Islet precursor cell (in vitro differentiated cells): ENCODE results near the gene OGG1.

Experiments used
- DNase-seq: peaks from one replicate; pipeline ENCODE4 v3.0.0-alpha.2; 2018

OGG1 gene

DNA sequence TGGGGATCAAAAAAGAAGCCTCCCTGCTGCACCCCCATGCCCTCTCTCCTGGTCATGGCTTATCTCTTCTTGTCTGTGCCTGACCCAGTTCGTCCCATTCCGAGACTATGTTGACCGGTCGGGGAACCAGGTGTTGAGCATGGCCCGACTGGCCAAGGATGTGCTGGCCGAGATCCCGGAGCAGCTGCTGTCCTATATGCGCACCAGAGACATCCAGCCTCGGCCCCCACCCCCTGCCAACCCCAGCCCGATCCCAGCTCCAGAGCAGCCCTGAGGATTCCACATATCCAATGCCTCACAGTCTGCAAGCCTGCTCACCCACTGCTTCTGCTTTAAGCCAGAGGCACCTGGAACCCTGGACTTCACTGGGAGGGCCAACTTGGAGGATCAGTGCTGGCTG lies 20.3 kb upstream of the OGG1 start:
- DNase-seq: no peak

GRCh38 chr3:9730657-9731205 lies 19.0 kb upstream of the OGG1 start:
- no peak for DNase-seq

DNA sequence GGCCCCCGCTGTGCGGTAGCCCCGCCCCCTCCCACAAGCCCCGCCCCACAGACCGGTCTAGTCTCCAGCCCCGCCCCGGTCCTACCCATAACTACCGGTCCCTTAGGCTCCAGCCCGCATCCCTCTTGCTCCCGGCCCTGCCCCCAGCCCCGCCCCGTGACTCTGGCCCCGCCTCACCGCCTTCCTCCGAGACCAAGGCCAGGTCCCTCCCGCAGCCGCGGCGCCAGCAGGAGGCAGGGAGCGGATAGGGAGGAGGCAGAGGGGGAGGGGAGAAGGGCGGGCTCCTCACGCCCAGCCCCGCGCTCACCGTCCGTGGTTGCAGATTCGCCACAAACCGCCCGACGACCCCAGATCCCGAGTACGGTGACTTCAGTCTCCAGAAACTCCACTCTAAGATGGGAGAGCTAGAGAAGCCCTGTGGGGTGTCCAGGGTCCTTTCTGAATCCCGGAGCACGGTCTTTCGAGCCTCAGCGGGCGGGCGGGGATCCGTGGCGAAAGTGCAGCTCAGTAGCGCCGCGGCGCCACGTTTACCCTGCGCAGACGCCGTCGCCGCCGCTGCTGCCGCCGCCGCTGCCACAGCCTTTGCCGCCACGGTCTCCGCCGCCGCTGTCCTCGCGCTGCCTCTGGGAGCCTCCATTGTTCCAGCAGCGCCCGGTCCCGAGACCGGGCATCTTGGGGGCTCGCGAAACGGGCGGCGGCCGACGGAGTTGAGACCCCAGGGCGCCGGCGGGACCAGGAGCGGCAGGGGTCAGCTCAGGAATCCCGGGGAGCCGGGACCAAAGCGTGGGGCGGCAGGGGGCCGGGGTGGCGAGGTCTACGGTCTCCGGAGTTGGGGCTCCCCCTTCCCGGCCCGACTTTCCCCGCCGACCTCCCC lies 18.3 kb upstream of the OGG1 start, which contains the start of gene BRPF1:
Gene BRPF1 (plus strand): TSS at position 530 of the 874 bp plus-strand sequence. CDS start 2,406 bp downstream, outside the sequence.
- DNase-seq: peak; percentile 100

- DNase-seq: no peak
Measured at GRCh38 chr3:9732080-9732739, 17.5 kb upstream of the OGG1 start.

DNA sequence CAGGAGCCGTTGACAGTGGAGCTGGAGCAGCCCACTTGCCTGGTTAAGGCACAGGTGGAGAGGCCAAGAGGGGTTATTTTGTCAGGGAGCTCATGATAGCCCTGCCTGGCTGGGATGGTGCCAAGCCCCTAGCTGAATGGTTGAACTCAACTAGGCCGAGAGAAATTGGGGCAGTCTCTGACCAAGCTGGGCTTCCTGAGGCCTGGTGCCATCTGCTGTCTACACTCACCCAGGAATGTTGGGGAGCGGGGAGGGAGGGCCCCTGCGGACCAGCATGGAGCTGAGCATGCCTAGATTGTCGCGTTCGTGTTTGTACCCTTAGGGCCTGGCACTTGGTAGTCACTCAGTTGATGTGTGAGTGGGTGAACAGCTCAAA lies 17.0 kb upstream of the OGG1 start:
- DNase-seq: no peak

DNA sequence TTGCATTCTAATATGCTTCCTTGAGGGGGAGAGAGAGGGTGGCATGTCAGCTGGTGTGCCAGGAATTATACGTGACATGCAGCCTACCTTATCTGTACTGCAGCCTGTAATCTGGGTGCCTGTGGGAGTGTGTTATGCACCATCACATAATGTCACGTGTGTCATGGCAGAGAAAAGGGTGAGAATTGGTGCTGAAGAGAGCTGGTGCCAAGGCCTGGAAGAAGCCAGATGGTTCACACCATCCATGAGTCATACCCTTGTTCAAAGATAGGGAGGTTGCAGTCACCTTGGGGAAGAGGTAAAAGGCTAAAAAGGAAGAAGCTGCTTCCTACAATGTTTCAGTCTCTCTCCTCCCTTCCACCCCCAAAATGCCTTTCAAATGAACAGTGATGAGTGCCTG lies 12.9 kb upstream of the OGG1 start:
- no peak for DNase-seq

DNA sequence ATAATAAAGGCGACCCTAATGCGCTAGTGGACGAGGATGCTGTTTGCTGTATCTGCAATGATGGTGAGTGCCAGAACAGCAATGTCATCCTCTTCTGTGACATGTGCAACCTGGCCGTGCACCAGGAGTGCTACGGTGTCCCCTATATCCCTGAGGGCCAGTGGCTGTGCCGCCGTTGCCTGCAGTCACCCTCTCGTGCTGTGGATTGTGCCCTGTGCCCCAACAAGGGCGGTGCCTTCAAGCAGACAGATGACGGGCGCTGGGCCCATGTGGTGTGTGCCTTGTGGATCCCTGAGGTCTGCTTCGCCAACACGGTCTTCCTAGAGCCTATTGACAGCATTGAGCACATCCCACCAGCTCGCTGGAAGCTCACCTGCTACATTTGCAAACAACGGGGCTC lies 10.6 kb upstream of the OGG1 start:
- no peak for DNase-seq

DNA sequence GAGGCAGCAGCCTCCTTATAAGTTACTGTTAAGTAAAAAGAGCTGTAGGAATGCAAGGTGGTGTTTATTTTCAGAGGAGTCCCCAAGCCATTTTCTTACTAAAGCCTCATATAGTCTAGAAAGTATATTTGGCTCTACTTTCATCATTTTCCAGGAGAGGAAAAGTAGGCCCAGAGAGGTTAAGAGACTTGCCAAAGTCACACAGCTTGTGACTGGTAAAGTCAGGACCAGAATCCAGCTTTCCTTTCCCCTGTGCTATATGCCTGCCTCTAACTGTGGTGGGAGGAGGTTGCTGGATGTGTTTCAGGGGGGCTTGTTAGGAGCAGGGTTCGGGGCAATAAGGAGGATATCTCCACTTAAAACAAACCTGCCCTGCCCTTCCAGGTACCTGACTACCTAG lies 7.2 kb upstream of the OGG1 start:
- no peak for DNase-seq

GRCh38 chr3:9743548-9743947 lies 6.2 kb upstream of the OGG1 start:
- no peak for DNase-seq

- DNase-seq: no peak
Measured at GRCh38 chr3:9744162-9744561, 5.6 kb upstream of the OGG1 start.

DNA sequence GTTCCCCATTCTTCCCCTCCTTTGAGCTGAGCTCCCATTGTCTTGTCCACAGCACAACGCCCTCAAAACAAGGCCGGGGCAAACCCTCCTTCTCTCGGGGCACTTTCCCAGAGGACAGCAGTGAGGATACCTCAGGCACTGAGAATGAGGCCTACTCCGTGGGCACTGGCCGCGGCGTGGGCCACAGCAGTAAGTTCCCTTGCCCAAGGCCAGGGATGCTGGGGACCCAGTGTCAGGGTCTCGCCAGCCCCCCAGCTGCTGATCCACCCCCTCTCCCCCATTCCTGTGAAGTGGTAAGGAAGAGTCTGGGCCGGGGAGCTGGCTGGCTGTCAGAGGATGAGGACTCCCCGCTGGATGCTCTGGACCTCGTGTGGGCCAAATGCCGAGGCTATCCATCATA lies 4.2 kb upstream of the OGG1 start:
- no peak for DNase-seq

- DNase-seq: no peak
Measured at GRCh38 chr3:9746330-9746729, 3.4 kb upstream of the OGG1 start.

- peak; percentile 63 for DNase-seq
Measured at GRCh38 chr3:9747267-9747666, 2.5 kb upstream of the OGG1 start.

GRCh38 chr3:9748031-9748430 lies 1.7 kb upstream of the OGG1 start:
- no peak for DNase-seq

DNA sequence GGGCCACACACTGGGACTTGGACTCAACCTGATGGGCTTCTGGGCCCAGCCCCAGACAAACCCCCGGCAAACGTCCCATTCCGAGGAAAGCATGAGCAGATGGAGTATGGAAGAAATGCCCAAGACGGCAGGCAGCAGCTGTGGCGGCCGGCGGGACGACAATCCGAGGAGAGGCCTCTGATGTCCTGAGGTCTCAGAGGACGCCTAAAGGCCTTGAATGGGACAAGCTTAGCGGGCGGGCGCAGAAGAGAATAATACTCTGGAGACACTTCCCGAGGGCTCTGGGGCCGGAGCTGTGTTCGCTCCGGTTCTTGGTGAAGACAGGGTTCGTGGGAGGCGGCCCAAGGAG lies 482 bp upstream of the OGG1 start:
- DNase-seq: no peak

DNA sequence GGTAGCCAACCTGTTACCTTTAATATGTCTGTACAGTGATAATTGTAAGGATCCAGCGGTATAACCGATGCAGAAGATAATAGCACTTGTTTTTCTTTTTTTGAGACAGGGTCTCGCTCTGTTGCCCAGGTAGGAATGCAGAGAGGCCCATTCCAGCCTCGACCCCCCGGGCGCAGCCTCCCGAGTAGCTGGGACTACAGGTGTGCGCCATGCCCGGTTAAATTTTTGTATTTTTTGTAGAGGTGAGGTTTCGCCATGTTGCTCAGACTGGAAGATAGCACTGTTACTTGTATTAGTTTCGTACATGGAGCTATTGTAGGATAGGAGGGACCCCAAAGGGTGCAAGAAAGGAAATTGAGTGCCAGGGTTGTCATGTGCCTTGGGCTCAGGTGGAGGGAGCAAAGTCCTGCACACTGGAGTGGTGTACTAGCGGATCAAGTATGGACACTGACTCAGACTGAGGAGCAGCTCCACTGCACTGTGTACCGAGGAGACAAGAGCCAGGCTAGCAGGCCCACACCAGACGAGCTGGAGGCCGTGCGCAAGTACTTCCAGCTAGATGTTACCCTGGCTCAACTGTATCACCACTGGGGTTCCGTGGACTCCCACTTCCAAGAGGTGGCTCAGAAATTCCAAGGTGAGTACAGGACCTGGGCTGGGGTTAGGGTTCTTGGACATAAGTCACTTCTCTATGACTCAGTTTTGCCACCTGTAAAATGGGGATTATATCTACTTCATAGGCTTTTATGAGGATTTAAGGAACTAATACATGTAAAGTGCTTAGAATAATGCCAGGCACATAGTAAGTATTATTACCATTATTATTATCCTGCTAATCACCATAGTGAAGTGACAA lies 1.0 kb downstream of the OGG1 start:
- no peak for DNase-seq

- DNase-seq: no peak
Measured at GRCh38 chr3:9754678-9755077, 4.9 kb downstream of the OGG1 start.

GRCh38 chr3:9757427-9757826 lies 7.7 kb downstream of the OGG1 start:
- no peak for DNase-seq

GRCh38 chr3:9760779-9761505 lies 11.2 kb downstream of the OGG1 start:
- DNase-seq: no peak

- no peak for DNase-seq
Measured at GRCh38 chr3:9761919-9762318, 12.2 kb downstream of the OGG1 start.

DNA sequence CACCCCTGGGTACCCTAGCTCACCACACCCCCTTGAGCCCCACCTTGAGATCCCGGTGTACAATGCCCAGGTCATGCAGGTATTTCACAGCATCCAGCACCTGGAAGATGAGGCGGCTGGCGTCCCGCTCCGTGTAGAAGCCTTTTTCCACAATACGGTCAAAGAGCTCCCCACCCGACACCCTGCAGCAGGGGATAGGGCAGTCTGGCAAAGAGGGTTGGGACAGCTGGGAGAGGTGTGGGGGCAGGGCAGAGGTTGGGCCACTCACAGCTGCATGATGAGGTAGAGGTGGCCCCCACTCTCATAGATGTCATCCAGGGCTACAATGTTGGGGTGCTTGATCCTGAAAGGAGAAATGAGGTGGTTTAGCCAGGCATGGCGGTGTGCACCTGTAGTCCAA lies 13.1 kb downstream of the OGG1 start:
- DNase-seq: no peak

GRCh38 chr3:9765865-9766264 lies 16.1 kb downstream of the OGG1 start:
- DNase-seq: peak; percentile 73

DNA sequence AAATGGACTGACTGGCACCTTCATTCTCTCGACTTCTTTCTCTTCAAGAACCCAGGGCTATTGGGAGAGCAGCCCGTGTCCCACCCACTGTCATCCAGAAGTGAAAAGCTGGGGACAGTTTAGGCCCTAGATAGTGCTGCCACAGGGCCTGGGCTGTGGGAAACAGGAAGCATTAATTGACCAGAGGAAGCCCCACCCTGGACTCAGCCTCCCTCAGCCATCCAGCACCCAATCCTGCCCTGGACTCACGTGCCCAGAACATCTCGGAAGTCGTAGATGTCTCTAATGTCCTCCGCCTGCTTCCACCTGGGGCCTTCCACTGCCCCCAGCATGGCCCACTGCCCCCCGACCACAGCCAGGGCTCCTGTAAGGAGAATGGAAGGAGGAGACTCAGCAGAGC lies 17.7 kb downstream of the OGG1 start:
- no peak for DNase-seq
